Stimulated activated CD4-positive, alpha-beta T cell treated with anti-CD3 and anti-CD28 coated beads, Interleukin-4, amount 100 ng/mL, for 4 hours (primary cell): ENCODE results near the gene ACRBP.
A peak's percentile ranks its signal among the peaks of the same experiment; 100 is the strongest.

ENCODE experiments used
- DNase-seq, 2 experiments: peaks; one replicate each; pipeline ENCODE4 v3.0.0-alpha.2; 2020

ACRBP gene

GRCh38 chr12:6647083-6647604, at the start of gene ACRBP:
Gene ACRBP, minus strand, starts transcription at chr12:6647432. Its CDS starts 66 bp downstream, at chr12:6647366.
- peak; percentile 24 to 44 for DNase-seq

GRCh38 chr12:6695313-6696045, 48.2 kb upstream of the ACRBP start:
- DNase-seq: no peak

- DNase-seq: no peak
These were observed 47.5 kb upstream of the ACRBP start for GRCh38 chr12:6694701-6695100.

DNA sequence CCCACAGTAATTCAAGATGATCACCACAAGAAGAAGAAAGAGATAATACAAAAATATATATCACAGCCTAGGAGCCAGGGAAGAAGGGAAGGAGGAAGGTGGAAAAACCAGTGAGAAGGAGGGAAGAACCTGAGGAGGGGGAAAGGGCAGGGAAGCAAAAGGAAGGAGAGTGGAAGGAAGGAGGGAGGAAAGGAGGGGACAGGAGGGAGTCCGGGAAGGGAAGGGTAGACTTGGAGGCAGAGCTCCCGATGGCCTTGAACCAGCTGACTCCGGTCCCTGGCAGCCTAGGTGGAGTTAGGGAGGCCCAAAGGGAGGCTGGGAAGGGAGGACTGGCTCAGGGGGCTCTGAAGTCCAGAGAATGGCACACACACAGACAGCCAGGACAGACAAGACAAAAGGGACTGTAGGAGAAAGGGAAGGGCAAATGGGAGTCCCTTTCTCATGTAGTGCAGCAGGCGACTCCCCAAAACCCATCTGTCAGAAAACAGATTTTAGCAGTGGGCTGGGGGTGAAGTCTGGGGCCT, 46.7 kb upstream of the ACRBP start:
- DNase-seq: no peak

- no peak for DNase-seq
These were observed 45.7 kb upstream of the ACRBP start for GRCh38 chr12:6692888-6693287.

- no peak for DNase-seq
These were observed 44.2 kb upstream of the ACRBP start for GRCh38 chr12:6691473-6691872.

- DNase-seq: peak; percentile 85 to 96
These were observed 42.0 kb upstream of the ACRBP start, which contains the start of gene ZNF384 for GRCh38 chr12:6688999-6689882. Gene ZNF384, minus strand, starts transcription at chr12:6689375. Its CDS starts 9,855 bp downstream, at chr12:6679520.

DNA sequence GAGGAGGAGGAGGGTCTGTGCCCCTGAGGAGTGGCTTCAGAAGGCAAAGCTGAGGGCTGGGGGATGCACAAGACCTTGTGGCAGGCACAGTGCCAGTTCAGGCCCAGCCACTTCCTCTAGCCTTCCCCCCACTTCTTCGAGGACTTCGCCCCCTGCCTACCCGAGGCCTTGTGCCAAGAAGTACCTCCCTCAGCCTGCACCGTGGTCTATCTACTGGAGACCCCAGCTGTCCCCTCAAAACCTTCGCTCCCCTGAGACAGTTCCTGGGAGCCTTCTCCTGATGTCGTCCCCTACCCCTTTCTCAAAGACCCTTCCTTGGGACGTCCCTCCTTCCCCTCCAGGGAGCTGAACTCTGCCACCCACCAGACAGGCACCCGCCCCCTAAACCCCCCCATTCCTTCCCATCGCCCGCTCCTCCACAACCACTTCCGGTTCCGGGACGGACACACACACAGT, 41.3 kb upstream of the ACRBP start:
- peak in 1 of 2 experiments; percentile 35 for DNase-seq

- DNase-seq: no peak
These were observed 38.6 kb upstream of the ACRBP start for GRCh38 chr12:6685814-6686213.

DNA sequence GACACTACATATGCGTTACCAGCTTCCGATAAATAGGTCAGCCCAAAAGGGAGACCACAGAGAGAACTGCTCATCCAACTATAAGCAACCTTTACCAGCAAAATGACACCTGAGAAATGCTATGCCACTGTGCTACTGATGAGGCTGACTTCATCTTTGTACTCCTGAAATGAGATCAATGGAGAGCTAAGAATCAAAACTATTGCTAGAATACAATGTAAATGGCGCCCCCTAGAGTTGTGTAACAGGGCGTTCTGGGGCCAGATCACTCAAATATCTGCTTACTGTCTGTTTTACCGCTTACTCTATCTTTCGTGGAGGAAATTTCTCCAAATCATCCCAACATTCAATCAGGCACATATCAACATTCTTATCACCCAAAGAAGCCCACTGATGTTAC, 37.4 kb upstream of the ACRBP start:
- peak in 1 of 2 experiments; percentile 32 for DNase-seq

- no peak for DNase-seq
These were observed 29.7 kb upstream of the ACRBP start for GRCh38 chr12:6676962-6677361.

- DNase-seq: no peak
These were observed 24.9 kb upstream of the ACRBP start for GRCh38 chr12:6672143-6672542.

- no peak for DNase-seq
These were observed 20.5 kb upstream of the ACRBP start for GRCh38 chr12:6667559-6668210.

- DNase-seq: no peak
These were observed 19.0 kb upstream of the ACRBP start for GRCh38 chr12:6666211-6666610.

- no peak for DNase-seq
These were observed 17.7 kb upstream of the ACRBP start for GRCh38 chr12:6664902-6665301.

- DNase-seq: peak; percentile 85 to 98
These were observed 15.9 kb upstream of the ACRBP start, which contains the start of gene ING4 for GRCh38 chr12:6662906-6663742. Gene ING4, minus strand, starts transcription at chr12:6663119. Its CDS starts 18 bp downstream, at chr12:6663101.

GRCh38 chr12:6662602-6662905, 15.3 kb upstream of the ACRBP start:
- no peak for DNase-seq

DNA sequence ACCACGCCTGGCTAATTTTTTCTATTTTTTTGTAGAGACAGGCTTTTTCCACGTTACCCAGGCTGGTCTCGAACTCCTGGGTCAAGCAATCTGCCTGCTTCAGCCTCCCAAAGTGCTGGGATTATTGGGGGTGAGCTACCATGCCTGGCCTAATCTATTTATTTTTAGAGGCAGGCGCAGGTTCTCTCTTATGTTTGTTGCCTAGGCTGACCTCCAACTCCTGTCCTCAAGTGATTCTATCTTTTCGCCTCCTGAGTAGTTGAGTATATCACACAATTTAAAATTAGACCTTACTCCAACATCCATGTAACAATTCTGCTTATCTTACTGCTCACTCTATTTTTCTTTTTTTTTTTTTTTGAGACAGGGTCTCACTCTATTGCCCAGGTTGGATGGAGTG, 6.8 kb upstream of the ACRBP start:
- DNase-seq: no peak

DNA sequence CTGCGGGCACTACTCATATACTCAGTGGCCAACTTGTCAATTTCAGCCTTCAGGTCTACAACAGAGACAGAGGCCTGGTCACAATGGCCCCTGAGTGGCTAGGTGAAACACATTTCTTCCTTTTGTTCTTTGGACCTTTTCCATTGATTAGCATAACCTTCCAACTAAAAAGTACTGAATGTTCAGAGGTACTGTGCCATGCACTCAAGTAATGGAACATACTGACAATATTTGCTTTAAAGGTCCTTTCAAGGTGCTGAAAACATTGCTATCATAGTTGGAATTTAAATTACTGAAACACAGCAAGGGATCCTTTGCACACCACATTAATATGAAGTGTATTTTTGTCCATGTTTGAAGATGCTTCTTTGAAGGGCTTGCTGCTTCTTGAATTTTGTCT, 6.1 kb upstream of the ACRBP start:
- no peak for DNase-seq

- no peak for DNase-seq
These were observed 5.2 kb upstream of the ACRBP start for GRCh38 chr12:6652391-6652790.

DNA sequence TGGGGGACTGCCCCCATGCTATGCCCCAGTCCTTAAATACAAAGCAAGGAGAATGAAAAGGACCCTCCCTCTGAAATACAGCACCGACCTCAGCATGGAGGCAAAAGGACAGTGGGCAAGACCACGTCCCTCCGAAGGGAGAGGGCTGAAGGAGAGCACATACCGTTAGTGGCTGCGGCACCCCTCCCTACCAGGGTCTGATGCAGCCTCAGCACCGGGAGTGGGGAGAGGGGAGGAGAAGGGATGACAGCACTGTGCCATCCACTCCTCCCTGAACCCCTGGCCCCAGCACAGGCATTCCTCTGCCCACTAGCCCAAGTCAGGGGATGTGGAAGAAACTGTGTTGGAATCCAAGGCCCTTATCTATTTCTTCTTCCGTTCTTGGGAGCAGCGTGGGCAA, 3.6 kb upstream of the ACRBP start:
- DNase-seq: no peak
